RWPE2 (cell line): Measurements from ENCODE around the gene CCDC188.

Experiments
- ATAC-seq: fragments of 200-7000 bp; cut with Tn5 transposase; 3 replicates; pipeline ENCODE4 v1.9.1; 2021; ENCODE audit warnings: low read depth
- DNase-seq: peaks from one replicate; pipeline ENCODE4 v3.0.0-alpha.2; 2020; ENCODE audit warnings: low spot score
- H3K27ac ChIP-seq: fragments of 450-650 bp; 2 replicates; pipeline ENCODE4 v1.5.1; 2017; ENCODE audit warnings: mild to moderate bottlenecking; ENCODE audit not compliant: poor library complexity, severe bottlenecking
- H3K27me3 ChIP-seq: fragments of 250-450 bp; sonication (Bioruptor Pico); 2 replicates; pipeline ENCODE4 v1.5.1; 2021; ENCODE audit warnings: mild to moderate bottlenecking, moderate library complexity; ENCODE audit not compliant: insufficient read depth, poor library complexity, severe bottlenecking
- H3K36me3 ChIP-seq: fragments of 250-450 bp; sonication (Bioruptor Pico); 2 replicates; pipeline ENCODE4 v1.5.1; 2020; ENCODE audit warnings: low read depth, mild to moderate bottlenecking, moderate library complexity
- H3K4me1 ChIP-seq: fragments of 250-450 bp; sonication (Bioruptor Pico); 2 replicates; pipeline ENCODE4 v1.5.1; 2021; ENCODE audit warnings: mild to moderate bottlenecking, moderate library complexity; ENCODE audit not compliant: insufficient read depth, poor library complexity, severe bottlenecking
- H3K4me3 ChIP-seq: fragments of 250-450 bp; sonication (Bioruptor Pico); 2 replicates; pipeline ENCODE4 v1.5.1; 2021; ENCODE audit warnings: mild to moderate bottlenecking, moderate library complexity; ENCODE audit not compliant: severe bottlenecking
- H3K9me3 ChIP-seq: fragments of 250-450 bp; sonication (Bioruptor Pico); 2 replicates; pipeline ENCODE4 v1.5.1; 2021; ENCODE audit warnings: mild to moderate bottlenecking, moderate library complexity; ENCODE audit not compliant: severe bottlenecking
- CTCF ChIP-seq: fragments of 450-650 bp; IDR thresholded peaks from one replicate; pipeline ENCODE4 v1.5.1; 2017; ENCODE audit warnings: mild to moderate bottlenecking, moderate library complexity; ENCODE audit not compliant: poor library complexity, severe bottlenecking

Gene CCDC188

GRCh38 chr22:20106849-20107237 is 44.0 kb downstream of the CCDC188 start:
- H3K4me3 ChIP-seq, result no peak overlapping the region
- no peaks in the 10 kb centered on the region for H3K4me1 ChIP-seq
- H3K27me3 ChIP-seq, result no peaks in the 10 kb centered on the region
- no peak for DNase-seq
- H3K36me3 ChIP-seq, result peaks cover 91% of the 10 kb centered on the region
- TF ChIP-seq CTCF, result no peak
- H3K27ac ChIP-seq, result no peak overlapping the region
- no peak for ATAC-seq
- peaks cover 2% of the 10 kb centered on the region for H3K9me3 ChIP-seq

- peaks cover 2% of the 10 kb centered on the region for H3K9me3 ChIP-seq
- no peak for ATAC-seq
- H3K36me3 ChIP-seq, result peaks cover 95% of the 10 kb centered on the region
- no peak overlapping the region for H3K27ac ChIP-seq
- TF ChIP-seq CTCF, result no peak
- no peak overlapping the region for H3K4me3 ChIP-seq
- no peaks in the 10 kb centered on the region for H3K27me3 ChIP-seq
- no peak for DNase-seq
- H3K4me1 ChIP-seq, result no peaks in the 10 kb centered on the region
These were observed 44.5 kb downstream of the CCDC188 start for GRCh38 chr22:20106205-20106848.

GRCh38 chr22:20105456-20106204 is 45.2 kb downstream of the CCDC188 start:
- no peaks in the 10 kb centered on the region for H3K27me3 ChIP-seq
- ATAC-seq (no peak), DNase-seq (no peak)
- no peaks in the 10 kb centered on the region for H3K4me1 ChIP-seq
- no peaks in the 10 kb centered on the region for H3K9me3 ChIP-seq
- TF ChIP-seq CTCF, result no peak
- H3K4me3 ChIP-seq, result no peak overlapping the region
- H3K36me3 ChIP-seq, result peaks cover 94% of the 10 kb centered on the region
- H3K27ac ChIP-seq, result no peak overlapping the region

GRCh38 chr22:20102203-20102780 is 48.6 kb downstream of the CCDC188 start:
- DNase-seq (no peak), ATAC-seq (no peak)
- no peaks in the 10 kb centered on the region for H3K27me3 ChIP-seq
- TF ChIP-seq CTCF, result no peak
- peaks cover 96% of the 10 kb centered on the region for H3K36me3 ChIP-seq
- H3K9me3 ChIP-seq, result no peaks in the 10 kb centered on the region
- no peak overlapping the region for H3K4me3 ChIP-seq
- no peak overlapping the region for H3K27ac ChIP-seq
- no peaks in the 10 kb centered on the region for H3K4me1 ChIP-seq
